Upper lobe of right lung (tissue), 1 donor: ENCODE measurements around the gene SLC35A3. TPM values are rescaled to one million over a fixed set of nuclear protein-coding genes. Genes with fewer than 3 reads are reported as not detected.

Source experiments
- ATAC-seq: fragments of 200-7000 bp; cut with Tn5 transposase; one replicate; pipeline ENCODE4 v1.9.1; 2020; ENCODE audit warnings: mild to moderate bottlenecking, moderate library complexity
- DNase-seq: peaks from one replicate; pipeline ENCODE4 v3.0.0-alpha.2; 2020
- H3K27ac ChIP-seq: fragments of 200-600 bp; one replicate; pipeline ENCODE4 v1.8.0; 2022
- H3K27me3 ChIP-seq: fragments of 200-600 bp; one replicate; pipeline ENCODE4 v1.8.0; 2022; ENCODE audit warnings: mild to moderate bottlenecking
- H3K36me3 ChIP-seq: fragments of 200-600 bp; one replicate; pipeline ENCODE4 v1.8.0; 2022
- H3K4me1 ChIP-seq: fragments of 200-600 bp; one replicate; pipeline ENCODE4 v1.8.0; 2022
- H3K4me3 ChIP-seq: fragments of 200-600 bp; one replicate; pipeline ENCODE4 v1.8.0; 2022; ENCODE audit warnings: mild to moderate bottlenecking
- H3K9me3 ChIP-seq: fragments of 200-600 bp; one replicate; pipeline ENCODE4 v1.8.0; 2022
- CTCF ChIP-seq: fragments of 200-600 bp; IDR thresholded peaks from one replicate; pipeline ENCODE4 v1.8.0; 2022; ENCODE audit warnings: antibody characterized with exemption
- intact Hi-C: fragments of 100-400 bp; cut with DNase I; formaldehyde crosslinking; loops from one replicate; pipeline ENCODE4 v1.11.0; 2022
- total RNA-seq: library from RNA; stranded (reverse); fragmentation: NEBNext Ultra II Directional; extraction: Animal tissue kit (Norgen Biotek cat#: 25700); gene quantifications from one replicate; pipeline ENCODE4 v1.2.1, GENCODE V29; 2021
- donor health status: DM: no; HTN: yes; CAD: no; lungs with severe emphysema.

Gene SLC35A3
- total RNA-seq, 1 donor from 2014 or later = 30.4 TPM

GRCh38 chr1:100073531-100073930 lies 103.7 kb downstream of the SLC35A3 start:
- Histone ChIP-seq H3K4me1 (no peaks in the 10 kb centered on the region), H3K4me3 (no peak overlapping the region), H3K27me3 (no peaks in the 10 kb centered on the region), H3K36me3 (peaks cover 84% of the 10 kb centered on the region), H3K9me3 (no peaks in the 10 kb centered on the region), H3K27ac (no peak overlapping the region)
- intact Hi-C loops = no loop called here
- ATAC-seq = no peak
- TF ChIP-seq CTCF = no peak
- DNase-seq = no peak

- H3K9me3 ChIP-seq = no peaks in the 10 kb centered on the region
- no peak overlapping the region for H3K27ac ChIP-seq
- ATAC-seq = no peak
- intact Hi-C loops = no loop called here
- no peak for TF ChIP-seq CTCF
- H3K4me3 ChIP-seq = no peak overlapping the region
- H3K4me1 ChIP-seq = no peaks in the 10 kb centered on the region
- DNase-seq = no peak
- peaks cover 84% of the 10 kb centered on the region for H3K36me3 ChIP-seq
- H3K27me3 ChIP-seq = no peaks in the 10 kb centered on the region
Observed at GRCh38 chr1:100074604-100075395, 105.0 kb downstream of the SLC35A3 start.

GRCh38 chr1:100075773-100076172 lies 106.0 kb downstream of the SLC35A3 start:
- Histone ChIP-seq H3K36me3 (peaks cover 82% of the 10 kb centered on the region), H3K27me3 (no peaks in the 10 kb centered on the region)

GRCh38 chr1:100076319-100076718 lies 106.5 kb downstream of the SLC35A3 start:
- intact Hi-C loops = no loop called here

More at GRCh38 chr1:100075773-100076172, 106.0 kb downstream of the SLC35A3 start:
- H3K27ac ChIP-seq = no peak overlapping the region
- no peaks in the 10 kb centered on the region for H3K4me1 ChIP-seq
- no peaks in the 10 kb centered on the region for H3K9me3 ChIP-seq
- no peak overlapping the region for H3K4me3 ChIP-seq
- no peak for TF ChIP-seq CTCF
- DNase-seq = no peak
- intact Hi-C loops = no loop called here
- no peak for ATAC-seq

GRCh38 chr1:100076744-100077143 lies 106.9 kb downstream of the SLC35A3 start:
- H3K4me3 ChIP-seq = no peak overlapping the region
- H3K9me3 ChIP-seq = no peaks in the 10 kb centered on the region
- H3K27me3 ChIP-seq = no peaks in the 10 kb centered on the region
- no peak overlapping the region for H3K27ac ChIP-seq
- ATAC-seq (no peak), DNase-seq (no peak)
- intact Hi-C loops = no loop called here
- TF ChIP-seq CTCF = no peak
- no peaks in the 10 kb centered on the region for H3K4me1 ChIP-seq
- peaks cover 82% of the 10 kb centered on the region for H3K36me3 ChIP-seq

More at GRCh38 chr1:100076319-100076718, 106.5 kb downstream of the SLC35A3 start:
- H3K36me3 ChIP-seq = peaks cover 82% of the 10 kb centered on the region
- H3K27ac ChIP-seq = no peak overlapping the region
- no peak overlapping the region for H3K4me3 ChIP-seq
- DNase-seq = no peak
- TF ChIP-seq CTCF = no peak
- ATAC-seq = no peak
- no peaks in the 10 kb centered on the region for H3K4me1 ChIP-seq
- H3K27me3 ChIP-seq = no peaks in the 10 kb centered on the region
- no peaks in the 10 kb centered on the region for H3K9me3 ChIP-seq
